ENCODE results near the gene PLXNA2.

Gene PLXNA2

DNA sequence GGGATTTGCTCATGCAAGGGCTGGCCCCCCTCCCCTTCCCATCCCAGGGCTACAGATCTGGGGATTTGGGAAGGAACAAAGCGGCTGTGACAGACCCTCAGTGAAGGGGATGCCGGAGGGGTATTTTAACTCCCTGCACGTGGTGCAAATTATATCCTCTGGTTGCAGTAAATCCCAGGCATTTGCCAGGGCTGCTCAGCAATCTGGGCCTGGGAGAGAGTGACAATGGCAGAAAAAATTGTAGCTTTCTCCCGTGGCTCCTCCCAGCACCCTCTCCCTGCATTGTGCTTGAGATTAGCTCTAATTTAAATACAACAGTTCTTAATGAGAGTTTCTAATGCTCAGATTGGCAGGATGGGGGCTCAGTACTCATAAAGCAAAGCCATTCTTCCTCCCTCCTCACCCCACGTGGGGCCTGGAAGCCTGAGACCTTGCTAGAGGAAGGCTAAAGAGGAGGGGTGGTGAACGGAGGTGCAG is 203.3 kb downstream of the PLXNA2 start:
- DNase-seq (ENCODE audit: low spot score), result no peak

DNA sequence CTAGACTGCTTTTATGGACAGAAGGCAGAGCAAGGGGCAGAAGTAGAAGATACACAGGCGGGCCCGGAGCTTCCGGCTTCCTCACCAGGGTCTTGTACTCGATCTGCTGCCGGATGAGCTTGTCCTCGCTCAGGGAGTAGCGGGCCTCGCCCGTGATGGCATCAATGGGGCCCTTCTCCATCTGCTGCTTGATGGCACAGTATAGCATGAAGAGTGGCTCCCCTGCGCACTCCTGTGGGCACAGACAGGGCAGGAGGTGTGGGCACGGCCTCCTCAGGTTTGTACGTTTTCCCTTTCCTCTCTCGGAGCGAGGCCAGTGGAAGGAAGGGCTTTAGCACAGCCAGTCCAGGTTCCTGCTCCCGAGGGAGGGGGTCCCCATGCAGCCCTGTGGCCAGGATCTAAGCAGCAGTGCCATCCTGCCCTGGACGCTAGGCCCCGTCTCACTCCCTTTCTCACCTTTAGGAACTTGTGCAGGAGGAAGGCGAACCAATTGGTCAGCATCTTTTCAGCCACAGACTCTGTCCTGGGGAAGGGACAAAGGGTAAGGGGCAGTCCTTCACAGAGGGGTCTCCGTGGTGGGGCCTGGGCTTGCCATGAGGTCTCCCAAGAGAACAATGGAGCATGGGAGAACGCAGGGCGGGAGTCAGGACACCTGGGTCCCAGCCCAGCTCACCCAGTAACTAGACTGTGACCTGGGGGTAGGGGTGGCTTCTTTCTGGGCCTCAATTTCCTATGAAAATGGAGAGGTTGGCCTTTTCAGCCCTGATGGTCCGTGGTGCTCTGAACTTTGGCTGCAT is 204.4 kb downstream of the PLXNA2 start:
- DNase-seq (ENCODE audit: low spot score), result no peak

DNA sequence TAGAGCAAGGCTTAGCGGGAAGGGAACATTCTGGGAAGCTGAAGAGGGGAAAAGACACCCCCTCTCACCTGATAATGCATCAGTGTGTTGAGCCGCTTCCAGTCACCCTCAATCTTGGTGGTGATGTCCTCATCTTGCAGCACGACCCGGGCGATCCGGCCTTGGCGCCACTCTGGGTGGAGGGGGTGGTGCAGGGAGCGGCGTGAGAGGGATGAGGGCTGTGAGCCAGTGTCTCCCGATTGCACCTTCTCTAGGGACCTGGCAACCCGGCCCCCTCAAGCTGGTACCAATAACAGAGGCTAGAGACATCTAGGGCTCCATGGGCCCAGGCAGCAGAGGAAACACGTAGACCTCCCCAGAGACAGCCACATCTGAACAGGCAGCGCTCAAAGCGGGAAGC is 205.9 kb downstream of the PLXNA2 start:
- DNase-seq (ENCODE audit: low spot score), result no peak

DNA sequence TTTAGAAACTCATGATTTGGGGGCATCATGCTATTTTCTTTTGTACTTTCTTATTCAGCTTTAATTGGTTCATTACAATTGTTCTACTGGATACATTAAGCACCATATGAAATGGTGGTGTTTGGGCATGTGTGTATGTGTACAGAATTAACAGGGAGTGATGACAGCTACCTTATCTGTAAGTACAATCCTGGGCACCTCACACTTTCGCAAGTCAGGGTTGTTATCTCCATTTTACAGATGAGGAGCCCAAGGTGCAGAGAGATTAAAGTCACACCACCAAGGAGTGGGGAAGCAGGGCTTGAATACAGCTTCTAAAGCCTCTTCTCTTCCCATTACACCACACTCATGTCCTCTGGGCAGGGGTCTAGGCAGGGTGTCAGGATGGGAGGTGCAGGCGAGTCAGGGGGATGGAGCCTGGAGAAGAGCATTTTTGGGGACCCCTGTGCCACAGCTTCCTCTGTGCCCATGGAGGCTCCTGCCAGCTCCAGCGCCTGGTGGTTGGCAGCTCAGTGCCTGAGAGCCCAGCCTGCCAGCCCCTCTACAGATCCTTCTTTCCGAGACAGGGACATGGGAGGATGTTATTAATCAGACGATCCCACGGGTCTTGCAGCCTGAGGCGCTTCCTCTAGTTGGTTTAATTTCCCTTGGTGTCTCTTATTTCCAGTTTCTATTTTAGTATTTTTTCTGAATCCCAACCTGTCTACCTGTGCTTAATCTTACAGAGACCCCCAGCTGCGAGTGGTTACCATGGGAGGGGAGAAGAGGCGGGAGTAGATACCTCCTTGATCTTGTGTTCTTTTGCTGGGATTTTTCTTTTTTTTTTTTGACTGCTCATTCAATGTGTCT is 207.0 kb downstream of the PLXNA2 start:
- DNase-seq (ENCODE audit: low spot score), result no peak

DNA sequence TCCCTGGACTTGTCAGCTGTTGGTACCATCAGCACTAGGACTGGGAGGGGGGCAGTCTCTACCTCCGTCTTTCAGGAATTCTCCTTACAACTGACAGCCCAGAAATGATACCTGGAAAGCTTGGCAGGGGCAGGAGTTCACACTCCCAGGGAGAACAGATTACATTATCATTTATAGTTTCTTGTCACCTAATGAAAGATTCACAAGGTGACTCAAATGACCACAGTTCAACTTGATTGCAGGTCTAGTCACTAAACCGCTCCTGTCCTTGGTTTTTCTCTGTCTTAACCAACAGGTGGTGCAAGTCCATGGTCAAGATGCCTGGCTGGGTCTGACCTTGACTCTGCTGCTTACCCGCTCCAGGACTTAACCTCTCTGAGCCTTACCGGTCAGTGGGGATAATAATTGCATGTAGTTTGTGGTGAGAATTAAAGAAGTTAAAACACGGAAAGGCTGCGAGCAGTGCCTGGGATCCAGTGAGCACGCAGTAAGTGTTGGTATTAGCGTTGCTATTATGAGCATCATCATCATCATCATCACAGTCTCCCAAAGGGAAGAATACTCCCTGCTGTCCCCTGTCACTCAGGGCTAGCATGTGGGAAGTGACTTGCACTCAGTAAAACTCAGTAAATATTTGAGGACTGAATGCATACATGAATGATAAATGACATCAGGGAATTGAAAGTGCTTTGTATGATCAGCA is 207.9 kb downstream of the PLXNA2 start:
- DNase-seq (ENCODE audit: low spot score), result no peak

DNA sequence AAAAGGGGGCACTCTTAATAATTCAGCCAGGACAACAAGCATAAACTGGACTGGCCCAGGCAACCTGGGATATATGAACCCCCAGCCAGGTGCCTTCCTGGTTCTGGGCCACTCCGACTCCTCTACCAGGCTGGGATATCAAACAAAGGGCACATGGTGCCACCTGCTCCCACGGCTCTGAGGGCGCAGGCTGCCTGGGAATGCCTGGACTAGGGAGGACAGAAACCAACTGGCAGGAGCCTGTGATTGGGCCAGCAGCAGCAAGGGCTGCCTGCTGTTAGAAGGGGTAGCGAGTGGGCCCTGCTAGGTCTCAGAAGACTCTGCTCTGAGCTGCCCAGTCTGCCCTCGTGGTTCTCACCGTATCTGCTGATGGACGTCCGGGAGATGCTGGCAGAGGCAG is 210.0 kb downstream of the PLXNA2 start:
- no peak for DNase-seq (ENCODE audit: low spot score)

DNA sequence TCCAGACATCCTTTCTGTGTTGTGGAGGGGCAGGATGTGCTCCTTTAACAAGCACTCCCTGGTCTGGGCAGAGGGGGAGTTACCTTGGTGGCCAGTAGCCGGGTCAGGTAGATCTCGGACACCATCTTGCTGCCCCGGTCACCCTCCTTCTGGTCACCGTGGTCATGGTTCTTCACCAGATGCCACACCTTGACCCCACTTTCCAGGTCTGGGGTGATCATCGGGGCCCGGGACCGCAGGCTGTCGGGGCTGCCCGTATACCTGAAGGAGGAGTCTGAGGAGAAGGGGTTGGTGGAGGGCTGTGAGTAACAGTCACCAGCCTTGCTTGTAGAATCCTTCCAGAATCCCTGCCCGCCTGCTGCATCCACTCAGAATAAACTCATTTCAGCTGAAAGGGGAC is 210.9 kb downstream of the PLXNA2 start:
- DNase-seq (ENCODE audit: low spot score), result no peak

DNA sequence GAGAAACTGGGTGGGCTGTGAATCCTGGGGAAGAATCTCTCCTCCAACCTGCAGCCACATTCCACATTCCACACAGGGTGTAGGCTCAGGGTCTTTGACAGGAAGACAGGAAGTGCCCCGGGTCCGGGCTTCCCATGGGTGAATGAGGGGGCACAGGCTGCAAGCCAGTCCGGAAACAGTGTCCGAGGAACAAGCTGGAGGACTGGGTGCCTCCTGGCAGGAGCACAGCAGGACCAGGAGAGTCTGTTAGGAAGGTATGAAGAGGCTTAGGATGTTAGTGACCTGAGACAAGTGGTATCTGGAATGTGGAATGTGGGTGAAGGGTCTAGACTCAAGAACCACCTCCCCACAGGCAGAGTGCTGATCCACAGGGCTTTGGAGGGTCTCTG is 212.3 kb downstream of the PLXNA2 start:
- DNase-seq (ENCODE audit: low spot score), result no peak

DNA sequence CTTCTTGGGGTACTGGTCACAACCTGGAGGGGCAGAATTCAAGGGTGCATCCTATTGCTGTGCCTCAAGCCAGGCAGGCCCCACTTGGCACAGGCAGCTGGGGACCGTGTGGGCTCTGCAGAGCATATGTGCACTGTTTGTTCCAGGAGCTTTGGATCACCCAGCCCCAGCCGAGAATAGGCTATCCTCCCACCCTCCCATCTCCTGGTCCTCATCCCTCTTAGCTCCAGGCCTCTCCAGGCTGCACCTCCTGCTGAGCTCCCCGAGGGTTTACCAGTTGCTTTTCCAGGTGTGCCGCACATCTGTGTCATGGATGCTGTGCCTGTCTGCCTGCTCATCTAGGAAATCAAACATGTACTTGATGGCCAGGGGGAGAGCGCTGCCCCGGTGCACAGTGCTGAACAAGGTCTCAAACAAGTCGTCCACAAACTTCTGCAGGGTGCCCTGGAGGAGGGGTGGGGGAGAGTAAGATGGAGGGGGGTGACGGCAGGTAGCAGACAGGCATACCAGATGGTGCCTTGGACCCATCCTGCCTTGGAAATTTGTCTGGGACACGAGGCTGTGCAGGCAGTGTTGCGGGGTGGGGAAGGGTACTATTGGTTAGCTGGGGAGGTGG is 212.8 kb downstream of the PLXNA2 start:
- no peak for DNase-seq (ENCODE audit: low spot score)

DNA sequence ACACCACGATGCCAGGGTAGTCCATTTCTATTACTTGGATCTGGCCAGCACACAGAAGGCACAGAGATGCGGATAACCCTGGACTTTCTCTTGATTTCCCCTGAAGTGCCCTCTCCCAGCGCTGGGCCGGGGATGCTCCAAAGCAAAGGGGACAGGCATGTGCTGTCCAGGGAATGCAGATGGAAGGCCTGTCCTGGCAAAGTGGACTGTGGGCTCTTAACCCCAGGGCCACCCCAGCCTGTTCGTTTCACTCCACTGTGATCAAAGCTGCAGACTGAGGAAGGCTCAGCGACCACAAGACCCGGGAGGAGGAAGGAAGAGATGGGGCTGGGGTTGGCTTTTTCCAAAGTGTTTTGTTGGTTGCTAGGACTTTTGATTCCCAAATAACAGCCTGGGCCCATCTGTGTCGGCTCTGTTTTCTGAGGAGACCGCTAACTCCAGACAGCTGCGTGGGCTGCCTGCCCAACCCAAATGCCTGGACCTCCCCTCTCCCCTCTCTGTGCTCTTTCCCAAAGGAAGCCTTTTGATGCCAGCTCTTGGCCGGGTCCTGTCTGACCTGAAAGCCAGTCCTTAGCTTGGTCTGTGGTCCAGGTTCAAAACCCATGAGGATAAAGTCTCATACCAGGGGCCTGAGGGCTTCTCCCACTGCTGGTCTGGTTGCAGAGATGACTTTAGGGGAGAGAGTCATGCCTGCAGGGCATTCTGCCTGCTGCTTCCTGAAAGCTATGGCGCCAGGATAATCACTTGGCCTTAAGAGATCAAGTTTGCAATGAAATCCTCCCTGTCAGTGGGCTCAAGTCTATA is 213.7 kb downstream of the PLXNA2 start:
- no peak for DNase-seq (ENCODE audit: low spot score)

DNA sequence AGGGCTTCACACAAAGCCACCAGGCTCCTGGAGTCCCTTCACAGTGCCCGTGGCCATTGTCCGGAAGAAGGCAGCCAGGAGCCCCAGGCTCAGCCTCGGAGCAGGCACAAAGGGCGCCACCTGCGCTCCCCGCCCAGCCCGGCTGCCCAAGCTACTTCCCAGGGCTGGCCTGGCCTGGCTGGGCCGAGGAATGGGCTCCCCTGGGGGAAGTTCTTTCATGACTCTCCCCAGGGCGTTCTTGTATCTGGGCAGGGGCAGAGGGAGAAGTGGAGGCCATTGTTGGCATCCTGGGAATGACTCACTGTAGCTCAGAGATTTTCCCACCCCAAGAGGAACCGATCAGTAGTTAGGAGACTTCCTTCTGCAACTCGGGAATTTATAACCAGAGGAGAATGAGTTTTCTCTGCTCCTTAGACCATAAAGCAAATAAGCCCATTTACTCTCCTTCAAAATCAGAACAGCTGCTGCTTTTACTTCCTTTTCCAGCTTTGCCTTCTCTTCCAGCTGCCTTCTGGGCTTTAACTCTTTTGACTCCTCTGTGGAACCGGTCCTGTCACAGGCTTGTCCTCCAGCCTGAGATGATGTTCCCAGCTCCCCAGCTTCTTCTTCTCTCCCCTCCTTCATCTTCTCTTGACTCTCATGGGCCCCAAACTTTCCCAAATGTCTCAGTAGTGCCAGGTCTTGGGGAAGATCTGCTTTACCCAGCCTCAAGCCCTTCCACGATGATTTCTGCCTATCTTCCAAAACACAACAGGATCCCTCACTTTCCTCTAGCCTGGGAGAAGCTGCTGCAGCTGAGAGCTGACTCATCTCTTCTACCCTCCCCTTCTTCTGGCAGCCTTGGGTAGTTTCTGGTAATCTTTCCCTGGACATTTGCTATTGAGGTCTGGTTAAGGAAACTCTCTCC is 214.6 kb downstream of the PLXNA2 start:
- DNase-seq (ENCODE audit: low spot score), result no peak

DNA sequence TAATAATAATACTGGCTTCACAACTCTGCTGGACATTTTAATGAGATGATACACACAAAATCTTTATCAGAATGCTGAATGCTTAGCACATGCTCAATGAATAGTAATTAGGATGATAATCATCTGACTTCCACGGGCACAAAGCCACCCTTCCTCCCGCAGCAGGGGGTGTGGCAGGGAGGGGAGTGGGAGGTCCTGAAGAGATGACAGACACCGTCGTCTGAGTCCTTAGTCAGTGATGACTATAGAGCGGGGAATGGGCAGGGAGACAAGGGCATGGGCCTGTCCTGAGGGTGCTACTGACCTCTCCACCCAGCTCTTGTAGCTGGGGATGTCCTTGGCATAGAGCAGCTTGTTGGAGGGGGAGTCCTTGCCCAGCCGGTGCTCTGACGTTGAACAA is 215.7 kb downstream of the PLXNA2 start:
- DNase-seq (ENCODE audit: low spot score), result no peak

DNA sequence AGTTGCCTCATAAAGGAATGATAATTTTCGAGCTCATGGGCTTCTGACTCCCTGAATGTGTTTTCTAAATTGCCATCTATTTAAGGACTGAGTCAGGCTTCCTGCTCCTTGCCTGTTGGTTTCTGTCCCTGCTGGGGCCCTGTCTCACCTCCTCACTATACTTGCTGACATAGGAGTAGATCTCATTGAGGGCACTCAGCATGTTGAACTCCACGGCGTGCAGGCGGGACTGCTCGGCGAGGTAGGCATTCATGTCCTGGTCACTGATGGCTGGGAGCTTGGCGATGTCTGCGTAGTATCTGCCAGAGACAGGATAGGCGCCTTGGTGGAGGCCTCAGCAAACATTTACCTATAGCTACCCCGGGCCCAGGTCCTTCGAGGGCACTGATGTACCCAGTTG is 216.3 kb downstream of the PLXNA2 start:
- DNase-seq (ENCODE audit: low spot score), result no peak

DNA sequence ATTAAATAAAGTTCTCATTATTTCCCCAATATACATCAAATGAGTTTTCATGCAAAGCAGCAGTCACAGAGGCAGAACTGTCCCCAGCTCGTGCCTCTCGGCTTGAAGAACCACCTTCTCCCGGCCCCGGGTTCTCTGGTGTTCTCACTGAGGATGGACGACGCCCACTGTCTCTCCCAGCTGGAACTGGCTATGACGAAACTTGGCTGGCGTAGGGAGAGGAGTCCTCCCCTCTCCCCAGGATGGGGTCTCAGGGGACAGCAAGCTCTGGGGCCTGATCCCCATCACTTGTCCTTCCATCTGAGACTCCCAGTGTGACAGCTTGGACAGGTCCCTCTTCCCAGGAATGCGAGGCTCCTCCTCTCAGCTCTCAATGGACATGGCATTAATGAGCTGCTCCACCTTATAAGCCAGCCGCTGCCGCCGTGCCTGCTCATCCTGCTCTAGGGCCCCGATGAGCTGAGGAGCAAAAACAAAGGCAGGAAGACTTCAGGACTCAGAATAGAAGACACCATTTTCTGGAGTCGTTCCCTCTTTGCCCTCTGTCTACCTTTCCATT is 217.2 kb downstream of the PLXNA2 start:
- DNase-seq (ENCODE audit: low spot score), result no peak

DNA sequence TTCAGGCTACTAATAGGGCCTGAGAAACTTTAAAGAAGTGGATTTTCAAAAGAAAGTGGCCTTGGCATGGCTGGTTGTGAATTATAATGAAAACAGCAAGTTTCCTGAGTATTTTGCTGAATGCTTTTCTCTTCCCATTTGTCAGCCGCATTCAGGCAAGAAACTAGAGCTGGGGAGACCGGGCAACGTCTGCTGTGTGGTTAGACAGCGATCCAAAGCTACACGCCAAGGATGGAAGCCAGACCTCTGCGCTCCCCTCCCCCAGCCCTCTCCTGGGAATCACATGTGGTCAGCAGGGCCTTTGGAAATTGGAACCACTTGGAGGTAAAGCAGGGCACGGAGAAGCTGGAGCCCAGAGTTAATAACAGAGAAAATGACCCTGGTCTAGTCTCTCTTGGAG is 219.2 kb downstream of the PLXNA2 start:
- peak; percentile 61 for DNase-seq (ENCODE audit: low spot score)

DNA sequence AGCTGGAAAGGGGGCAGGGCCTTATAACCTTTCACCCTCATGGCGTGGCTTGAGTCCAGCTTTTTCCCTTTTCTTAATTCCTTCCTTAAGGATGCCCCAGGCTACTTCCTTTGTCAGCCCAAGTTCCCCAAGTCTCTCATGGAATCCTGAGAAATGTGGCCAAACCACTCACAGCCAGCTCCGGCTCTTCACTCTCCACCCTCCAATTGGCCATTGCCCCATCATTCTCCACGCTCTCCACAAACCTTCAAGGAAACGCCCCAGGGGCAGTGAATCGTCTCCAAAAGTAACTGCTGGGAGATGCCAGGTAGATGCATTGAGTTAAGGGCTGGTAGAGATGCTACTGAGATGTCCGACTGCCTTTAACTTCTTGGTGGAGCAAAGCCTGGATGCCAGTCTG is 219.8 kb downstream of the PLXNA2 start:
- DNase-seq (ENCODE audit: low spot score), result no peak

DNA sequence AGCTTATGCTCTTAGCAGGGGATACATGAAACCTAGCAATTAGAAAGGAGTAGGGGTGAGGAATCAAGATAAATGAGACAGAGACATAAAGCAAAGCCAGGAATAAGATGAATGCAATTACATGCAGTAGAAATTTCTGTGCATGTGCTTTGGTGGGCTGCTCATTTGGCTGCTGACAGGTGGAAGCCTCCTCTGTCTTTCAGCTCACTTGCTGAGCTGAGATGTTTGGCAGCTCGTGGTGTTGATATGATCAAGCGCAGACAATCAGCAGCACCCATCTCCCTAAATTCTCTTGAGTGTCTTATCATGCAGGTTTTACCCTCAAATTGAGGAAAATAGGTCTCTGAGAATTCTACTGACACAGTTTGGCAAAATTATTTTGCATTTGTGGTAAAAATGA is 224.9 kb downstream of the PLXNA2 start:
- DNase-seq (ENCODE audit: low spot score), result no peak

DNA sequence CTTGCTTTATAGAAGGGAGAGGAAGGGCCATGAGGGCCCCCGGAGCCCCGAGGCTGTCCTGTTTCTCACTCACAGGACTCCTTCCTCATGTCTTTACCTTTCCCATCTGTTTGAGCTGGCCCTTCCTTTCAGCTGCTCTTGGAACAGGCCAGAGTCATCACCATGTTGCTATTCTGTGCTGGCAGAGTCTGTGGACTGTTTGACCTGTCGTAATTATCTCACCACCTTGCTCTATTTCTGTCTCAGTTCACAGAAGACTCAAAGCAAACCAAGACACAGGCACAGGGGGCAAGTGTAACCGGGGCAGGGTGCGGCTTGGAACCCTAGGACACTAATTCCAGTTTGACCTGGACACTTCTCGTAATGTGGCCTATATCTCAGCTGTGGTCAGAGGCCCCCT is 228.9 kb downstream of the PLXNA2 start:
- no peak for DNase-seq (ENCODE audit: low spot score)

DNA sequence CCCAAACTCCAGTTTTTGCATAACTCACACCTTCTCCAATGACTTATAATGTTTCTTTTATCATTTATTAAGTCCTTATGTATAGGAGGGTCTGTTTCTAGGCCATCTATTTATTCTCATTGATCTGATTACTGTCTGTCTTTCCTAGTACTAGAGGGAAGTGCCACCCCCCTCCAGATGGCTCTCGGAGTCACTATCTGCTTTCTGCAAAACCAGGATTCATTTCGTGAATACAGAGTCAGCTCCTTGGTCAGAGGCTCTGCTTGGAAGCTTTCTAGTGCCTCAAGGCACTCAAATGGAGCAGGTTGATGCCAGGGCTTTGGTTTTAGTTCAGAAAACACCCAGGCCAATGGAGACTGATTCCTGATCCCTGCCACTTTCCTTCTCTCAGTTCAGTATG is 231.0 kb downstream of the PLXNA2 start:
- no peak for DNase-seq (ENCODE audit: low spot score)

DNA sequence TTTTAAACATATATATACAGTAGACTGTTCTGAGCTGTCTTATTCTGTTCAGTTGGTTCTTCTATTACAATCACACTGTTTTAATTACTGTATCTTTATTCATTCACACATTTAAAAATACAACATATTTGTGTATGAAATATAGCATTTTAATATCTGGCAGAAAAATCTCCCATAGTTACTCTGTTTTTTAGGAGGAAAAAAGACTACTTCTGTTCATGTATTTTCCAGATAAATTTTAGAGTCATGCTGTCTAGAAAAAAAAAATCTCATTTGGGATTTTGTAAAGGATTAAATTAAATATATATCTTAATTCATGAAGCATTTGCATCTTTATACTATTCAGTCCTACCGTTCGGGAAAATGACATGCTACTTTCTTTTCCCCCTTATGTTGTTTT is 231.5 kb downstream of the PLXNA2 start:
- DNase-seq (ENCODE audit: low spot score), result no peak

All from putamen (tissue), 1 donor.